Naive thymus-derived CD4-positive, alpha-beta T cell (primary cell): ENCODE results near the gene CTNNA3. TPM values are rescaled to one million over a fixed set of nuclear protein-coding genes. Genes with fewer than 3 reads are reported as not detected.
A peak's percentile ranks its signal among the peaks of the same experiment; 100 is the strongest.

Experiments
- ATAC-seq: fragments of 150-1000 bp; cut with Tn5 transposase; 2 replicates; pipeline ENCODE4 v1.10.0; 2021; ENCODE audit warnings: mild to moderate bottlenecking, moderate library complexity
- CTCF ChIA-PET: fragments of 350-600 bp; sonication (Branson Sonifier 250); formaldehyde crosslinking; loops from one replicate; lab custom pipeline; 2021; ENCODE audit warnings: antibody characterized with exemption; lab: Charles Lee
- POLR2A ChIA-PET: fragments of 350-600 bp; sonication (Branson Sonifier 250); formaldehyde crosslinking; loops from one replicate; lab custom pipeline; 2021; ENCODE audit warnings: antibody characterized with exemption, inconsistent platforms; lab: Charles Lee
- DNase-seq, 9 donors: peaks; one replicate each; pipeline versions ENCODE4 v3.0.0 to v3.0.0-alpha.2; 2020 to 2022; ENCODE audit warnings: mixed read lengths in 1 of 9
- H3K27ac ChIP-seq: one replicate; pipeline ENCODE4 v1.7.0; 2013; ENCODE audit warnings: mild to moderate bottlenecking, low read depth, low read length, moderate library complexity
- H3K27me3 ChIP-seq, 2 donors: one replicate each; pipeline ENCODE4 v1.7.0; 2013; ENCODE audit warnings: low read length in 2 of 2, mild to moderate bottlenecking in 2 of 2, moderate library complexity in 2 of 2; ENCODE audit not compliant: control insufficient read depth in 2 of 2, insufficient read depth in 2 of 2
- H3K36me3 ChIP-seq, 3 experiments: 1 replicate in 2 of 3; 2 replicates in 1 of 3; pipeline ENCODE4 v1.7.0; 2013; ENCODE audit warnings: low read length in 3 of 3, mild to moderate bottlenecking in 3 of 3, moderate library complexity in 1 of 3; ENCODE audit not compliant: insufficient read depth in 3 of 3, control insufficient read depth in 2 of 3
- H3K4me1 ChIP-seq, 2 donors: one replicate each; pipeline ENCODE4 v1.7.0; 2013; ENCODE audit warnings: low read length in 2 of 2, mild to moderate bottlenecking in 2 of 2, moderate library complexity in 1 of 2; ENCODE audit not compliant: control insufficient read depth in 2 of 2, insufficient read depth in 2 of 2
- H3K4me3 ChIP-seq: 2 replicates; pipeline ENCODE4 v1.7.0; 2013; ENCODE audit warnings: mild to moderate bottlenecking, low read length
- H3K9me3 ChIP-seq, 3 experiments: 1 replicate in 2 of 3; 2 replicates in 1 of 3; pipeline ENCODE4 v1.7.0; 2013; ENCODE audit warnings: low read length in 3 of 3; ENCODE audit not compliant: control insufficient read depth in 2 of 3
- H3K27ac Mint-ChIP-seq, 9 donors: one replicate each; pipeline ENCODE4 v1.8.0; 2020 to 2022; ENCODE audit warnings: mixed read lengths in 9 of 9, mild to moderate bottlenecking in 8 of 9, moderate library complexity in 5 of 9, inconsistent platforms in 2 of 9
- H3K27me3 Mint-ChIP-seq, 5 donors: one replicate each; pipeline ENCODE4 v1.8.0; 2021 to 2022; ENCODE audit warnings: mixed read lengths in 5 of 5, mild to moderate bottlenecking in 1 of 5
- H3K36me3 Mint-ChIP-seq, 5 donors: one replicate each; pipeline ENCODE4 v1.8.0; 2020 to 2022; ENCODE audit warnings: mixed read lengths in 5 of 5, mild to moderate bottlenecking in 3 of 5, inconsistent platforms in 1 of 5
- H3K4me1 Mint-ChIP-seq, 7 donors: one replicate each; pipeline ENCODE4 v1.8.0; 2020 to 2022; ENCODE audit warnings: mixed read lengths in 7 of 7, mild to moderate bottlenecking in 3 of 7, inconsistent platforms in 1 of 7
- H3K4me3 Mint-ChIP-seq, 10 donors: one replicate each; pipeline ENCODE4 v1.8.0; 2020 to 2022; ENCODE audit warnings: mild to moderate bottlenecking in 10 of 10, mixed read lengths in 10 of 10, moderate library complexity in 6 of 10, inconsistent platforms in 2 of 10
- H3K9me3 Mint-ChIP-seq, 11 donors: one replicate each; pipeline ENCODE4 v1.8.0; 2020 to 2022; ENCODE audit warnings: mixed read lengths in 11 of 11, mild to moderate bottlenecking in 4 of 11, inconsistent platforms in 1 of 11, moderate library complexity in 1 of 11
- intact Hi-C, 2 donors: fragments of 100-400 bp; cut with micrococcal nuclease; formaldehyde crosslinking; loops; one replicate each; pipeline ENCODE4 v1.15.1; 2023
- polyA plus RNA-seq, 2 donors: library from polyadenylated mRNA; unstranded; fragments of 300-500 nt; fragmentation: Illumina TruSeq; gene quantifications; one replicate each; pipeline ENCODE4 v1.2.3, GENCODE V29; 2021
- total RNA-seq, 6 experiments: library from RNA in 5 of 6; stranded (reverse) in 5 of 6; gene quantifications; 1 replicate in 5 of 6; 2 replicates in 1 of 6; pipeline ENCODE4 v1.2.3 and lab custom pipeline; 2021 to 2026

Gene CTNNA3
- total and polyA plus RNA-seq, 7 experiments from 2014 or later = 0.43 to 0.84 (median 0.71) TPM; not detected in 2

DNA sequence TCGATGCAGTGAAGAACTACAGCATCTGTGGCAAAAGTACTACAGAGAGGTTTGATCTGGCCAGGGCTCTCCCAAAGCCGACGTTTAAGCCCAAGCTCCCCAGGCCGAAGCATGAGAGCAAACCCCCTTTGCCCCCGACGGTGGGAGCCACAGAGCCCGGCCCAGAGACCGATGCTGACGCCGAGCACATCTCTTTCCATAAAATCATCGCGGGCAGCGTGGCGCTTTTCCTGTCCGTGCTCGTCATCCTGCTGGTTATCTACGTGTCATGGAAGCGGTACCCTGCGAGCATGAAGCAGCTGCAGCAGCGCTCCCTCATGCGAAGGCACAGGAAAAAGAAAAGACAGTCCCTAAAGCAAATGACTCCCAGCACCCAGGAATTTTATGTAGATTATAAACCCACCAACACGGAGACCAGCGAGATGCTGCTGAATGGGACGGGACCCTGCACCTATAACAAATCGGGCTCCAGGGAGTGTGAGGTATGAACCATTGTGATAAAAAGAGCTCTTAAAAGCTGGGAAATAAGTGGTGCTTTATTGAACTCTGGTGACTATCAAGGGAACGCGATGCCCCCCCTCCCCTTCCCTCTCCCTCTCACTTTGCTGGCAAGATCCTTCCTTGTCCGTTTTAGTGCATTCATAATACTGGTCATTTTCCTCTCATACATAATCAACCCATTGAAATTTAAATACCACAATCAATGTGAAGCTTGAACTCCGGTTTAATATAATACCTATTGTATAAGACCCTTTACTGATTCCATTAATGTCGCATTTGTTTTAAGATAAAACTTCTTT, 767.8 kb downstream of the CTNNA3 start:
- POLR2A ChIA-PET = no interaction called here

DNA sequence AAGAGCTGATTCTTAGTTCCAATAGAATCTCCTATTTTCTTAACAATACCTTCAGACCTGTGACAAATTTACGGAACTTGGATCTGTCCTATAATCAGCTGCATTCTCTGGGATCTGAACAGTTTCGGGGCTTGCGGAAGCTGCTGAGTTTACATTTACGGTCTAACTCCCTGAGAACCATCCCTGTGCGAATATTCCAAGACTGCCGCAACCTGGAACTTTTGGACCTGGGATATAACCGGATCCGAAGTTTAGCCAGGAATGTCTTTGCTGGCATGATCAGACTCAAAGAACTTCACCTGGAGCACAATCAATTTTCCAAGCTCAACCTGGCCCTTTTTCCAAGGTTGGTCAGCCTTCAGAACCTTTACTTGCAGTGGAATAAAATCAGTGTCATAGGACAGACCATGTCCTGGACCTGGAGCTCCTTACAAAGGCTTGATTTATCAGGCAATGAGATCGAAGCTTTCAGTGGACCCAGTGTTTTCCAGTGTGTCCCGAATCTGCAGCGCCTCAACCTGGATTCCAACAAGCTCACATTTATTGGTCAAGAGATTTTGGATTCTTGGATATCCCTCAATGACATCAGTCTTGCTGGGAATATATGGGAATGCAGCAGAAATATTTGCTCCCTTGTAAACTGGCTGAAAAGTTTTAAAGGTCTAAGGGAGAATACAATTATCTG, 768.6 kb downstream of the CTNNA3 start:
- Mint-ChIP-seq H3K27me3 (peaks cover 26 to 50% (median 45%) of the 10 kb centered on the region in 5 donors), H3K27ac (no peak overlapping the region), H3K36me3 (no peaks in the 10 kb centered on the region), H3K4me3 (no peak overlapping the region), H3K9me3 (peaks cover 0 to 2% (median 0%) of the 10 kb centered on the region in 11 donors), H3K4me1 (peaks cover 0 to 8% (median 0%) of the 10 kb centered on the region in 7 donors)
- DNase-seq (no peak), ATAC-seq (no peak)
- POLR2A ChIA-PET = no interaction called here
- no peaks in the 10 kb centered on the region for H3K36me3 ChIP-seq
- H3K4me1 ChIP-seq = no peaks in the 10 kb centered on the region
- H3K4me3 ChIP-seq = no peak overlapping the region
- CTCF ChIA-PET = no interaction called here
- no peaks in the 10 kb centered on the region for H3K9me3 ChIP-seq
- no peaks in the 10 kb centered on the region for H3K27me3 ChIP-seq
- H3K27ac ChIP-seq = no peak overlapping the region
- intact Hi-C loops = no loop called here

More for the DNA sequence above, 767.8 kb downstream of the CTNNA3 start:
- H3K9me3 Mint-ChIP-seq = peaks cover 0 to 2% (median 0%) of the 10 kb centered on the region in 11 donors
- no peaks in the 10 kb centered on the region for H3K36me3 Mint-ChIP-seq
- no peak for ATAC-seq
- H3K27ac Mint-ChIP-seq = no peak overlapping the region
- CTCF ChIA-PET = no interaction called here
- no peaks in the 10 kb centered on the region for H3K9me3 ChIP-seq
- no peaks in the 10 kb centered on the region for H3K36me3 ChIP-seq
- intact Hi-C loops = no loop called here
- peaks cover 26 to 47% (median 45%) of the 10 kb centered on the region in 5 donors for H3K27me3 Mint-ChIP-seq
- H3K4me3 ChIP-seq = no peak overlapping the region
- no peak overlapping the region for H3K4me3 Mint-ChIP-seq
- peaks cover 0 to 8% (median 0%) of the 10 kb centered on the region in 7 donors for H3K4me1 Mint-ChIP-seq
- H3K27ac ChIP-seq = no peak overlapping the region
- H3K27me3 ChIP-seq = no peaks in the 10 kb centered on the region
- DNase-seq = no peak
- H3K4me1 ChIP-seq = no peaks in the 10 kb centered on the region

DNA sequence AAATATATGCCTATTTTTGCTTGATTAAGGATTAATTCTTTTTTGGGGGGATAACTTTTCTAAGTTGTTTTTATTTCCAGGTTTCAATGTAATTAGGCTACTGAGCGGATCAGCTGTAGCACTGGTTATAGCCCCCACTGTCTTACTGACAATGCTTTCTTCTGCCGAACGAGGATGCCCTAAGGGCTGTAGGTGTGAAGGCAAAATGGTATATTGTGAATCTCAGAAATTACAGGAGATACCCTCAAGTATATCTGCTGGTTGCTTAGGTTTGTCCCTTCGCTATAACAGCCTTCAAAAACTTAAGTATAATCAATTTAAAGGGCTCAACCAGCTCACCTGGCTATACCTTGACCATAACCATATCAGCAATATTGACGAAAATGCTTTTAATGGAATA, 769.2 kb downstream of the CTNNA3 start:
- H3K27me3 ChIP-seq = no peaks in the 10 kb centered on the region
- H3K4me3 ChIP-seq = no peak overlapping the region
- H3K4me1 ChIP-seq = no peaks in the 10 kb centered on the region
- H3K4me1 Mint-ChIP-seq = peaks cover 0 to 8% (median 0%) of the 10 kb centered on the region in 7 donors
- H3K27ac Mint-ChIP-seq = no peak overlapping the region
- no peak overlapping the region for H3K27ac ChIP-seq
- H3K9me3 Mint-ChIP-seq = peaks cover 0 to 2% (median 0%) of the 10 kb centered on the region in 11 donors
- H3K4me3 Mint-ChIP-seq = no peak overlapping the region
- POLR2A ChIA-PET = no interaction called here
- ATAC-seq (no peak), DNase-seq (no peak)
- no peaks in the 10 kb centered on the region for H3K9me3 ChIP-seq
- peaks cover 26 to 50% (median 40%) of the 10 kb centered on the region in 5 donors for H3K27me3 Mint-ChIP-seq
- intact Hi-C loops = no loop called here
- CTCF ChIA-PET = no interaction called here
- no peaks in the 10 kb centered on the region for H3K36me3 Mint-ChIP-seq
- H3K36me3 ChIP-seq = no peaks in the 10 kb centered on the region

DNA sequence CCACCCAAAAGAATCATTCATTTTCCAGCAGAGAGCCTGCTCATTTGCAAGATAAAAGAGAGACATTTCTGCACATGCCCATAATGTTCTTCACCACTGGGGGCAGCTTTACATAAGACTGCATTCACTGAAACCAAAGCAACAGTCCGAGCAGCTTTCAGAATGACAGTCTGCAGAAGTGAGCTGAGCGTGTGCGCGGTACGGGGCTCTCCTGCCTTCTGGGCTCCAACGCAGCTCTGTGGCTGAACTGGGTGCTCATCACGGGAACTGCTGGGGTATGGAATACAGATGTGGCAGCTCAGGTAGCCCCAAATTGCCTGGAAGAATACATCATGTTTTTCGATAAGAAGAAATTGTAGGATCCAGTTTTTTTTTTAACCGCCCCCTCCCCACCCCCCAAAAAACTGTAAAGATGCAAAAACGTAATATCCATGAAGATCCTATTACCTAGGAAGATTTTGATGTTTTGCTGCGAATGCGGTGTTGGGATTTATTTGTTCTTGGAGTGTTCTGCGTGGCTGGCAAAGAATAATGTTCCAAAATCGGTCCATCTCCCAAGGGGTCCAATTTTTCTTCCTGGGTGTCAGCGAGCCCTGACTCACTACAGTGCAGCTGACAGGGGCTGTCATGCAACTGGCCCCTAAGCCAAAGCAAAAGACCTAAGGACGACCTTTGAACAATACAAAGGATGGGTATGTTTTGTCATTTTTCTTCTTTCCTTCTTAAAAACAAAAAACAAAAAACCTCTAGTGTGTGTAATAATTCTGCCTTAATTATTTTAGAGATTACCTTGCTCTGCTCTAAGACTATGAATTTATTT, 769.9 kb downstream of the CTNNA3 start, which contains the start of gene LRRTM3:
LRRTM3 (plus strand) TSS at position 141 of the 820 bp plus-strand sequence.
- CTCF ChIA-PET = interaction anchor here (0.6 kb wide), 1 partner anchor 773 kb away, joined by 5 read pairs; no protein-coding TSS in a partner anchor
- POLR2A ChIA-PET = no interaction called here
- H3K36me3 ChIP-seq = no peaks in the 10 kb centered on the region
- no peak within 1 kb of the TSS for H3K27ac ChIP-seq
- no peaks in the 10 kb centered on the region for H3K4me1 ChIP-seq
- DNase-seq (peak in 2 of 9 donors; percentile 1 to 11), ATAC-seq (peak; percentile 70)
- Mint-ChIP-seq H3K4me1 (peaks cover 0 to 8% (median 0%) of the 10 kb centered on the region in 7 donors), H3K4me3 (peak within 1 kb of the TSS in 1 of 10 donors; percentile 37), H3K27ac (peak within 1 kb of the TSS in 1 of 9 donors; percentile 36), H3K9me3 (peaks cover 0 to 5% (median 0%) of the 10 kb centered on the region in 11 donors), H3K27me3 (peaks cover 26 to 49% (median 40%) of the 10 kb centered on the region in 5 donors), H3K36me3 (no peaks in the 10 kb centered on the region)
- no peaks in the 10 kb centered on the region for H3K27me3 ChIP-seq
- intact Hi-C loops = no loop called here
- H3K4me3 ChIP-seq = no peak within 1 kb of the TSS
- no peaks in the 10 kb centered on the region for H3K9me3 ChIP-seq

DNA sequence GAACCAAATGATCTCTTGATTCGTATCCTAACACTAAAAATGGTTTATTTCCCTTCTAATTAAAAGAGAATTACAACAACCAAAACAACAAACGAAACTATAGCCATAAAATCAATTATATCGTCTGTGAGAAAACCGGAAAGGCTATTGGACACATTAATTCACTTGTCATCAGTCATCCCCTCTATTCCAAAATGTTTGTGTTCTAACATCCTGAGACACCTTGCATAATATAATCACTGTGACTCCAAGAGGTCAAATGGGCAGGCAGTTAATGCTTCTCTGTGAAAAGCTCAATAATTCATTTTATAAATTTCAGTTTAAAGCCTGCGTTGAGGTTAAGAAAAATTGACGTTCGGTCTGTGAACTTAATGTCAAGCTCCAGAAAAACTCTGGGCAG, 770.6 kb downstream of the CTNNA3 start:
- ChIA-PET POLR2A (no interaction called here), CTCF (interaction anchor here (0.6 kb wide), 1 partner anchor 773 kb away, joined by 5 read pairs; no protein-coding TSS in a partner anchor)
- Histone ChIP-seq H3K4me3 (no peak overlapping the region), H3K4me1 (no peaks in the 10 kb centered on the region), H3K36me3 (no peaks in the 10 kb centered on the region), H3K27ac (no peak overlapping the region), H3K27me3 (no peaks in the 10 kb centered on the region), H3K9me3 (no peaks in the 10 kb centered on the region)
- peaks cover 26 to 47% (median 37%) of the 10 kb centered on the region in 5 donors for H3K27me3 Mint-ChIP-seq
- no peak overlapping the region for H3K4me3 Mint-ChIP-seq
- no peak for ATAC-seq
- no peak for DNase-seq
- H3K9me3 Mint-ChIP-seq = peaks cover 0 to 6% (median 2%) of the 10 kb centered on the region in 11 donors
- no peak overlapping the region for H3K27ac Mint-ChIP-seq
- intact Hi-C loops = no loop called here
- no peaks in the 10 kb centered on the region for H3K36me3 Mint-ChIP-seq
- peaks cover 0 to 8% (median 0%) of the 10 kb centered on the region in 7 donors for H3K4me1 Mint-ChIP-seq

DNA sequence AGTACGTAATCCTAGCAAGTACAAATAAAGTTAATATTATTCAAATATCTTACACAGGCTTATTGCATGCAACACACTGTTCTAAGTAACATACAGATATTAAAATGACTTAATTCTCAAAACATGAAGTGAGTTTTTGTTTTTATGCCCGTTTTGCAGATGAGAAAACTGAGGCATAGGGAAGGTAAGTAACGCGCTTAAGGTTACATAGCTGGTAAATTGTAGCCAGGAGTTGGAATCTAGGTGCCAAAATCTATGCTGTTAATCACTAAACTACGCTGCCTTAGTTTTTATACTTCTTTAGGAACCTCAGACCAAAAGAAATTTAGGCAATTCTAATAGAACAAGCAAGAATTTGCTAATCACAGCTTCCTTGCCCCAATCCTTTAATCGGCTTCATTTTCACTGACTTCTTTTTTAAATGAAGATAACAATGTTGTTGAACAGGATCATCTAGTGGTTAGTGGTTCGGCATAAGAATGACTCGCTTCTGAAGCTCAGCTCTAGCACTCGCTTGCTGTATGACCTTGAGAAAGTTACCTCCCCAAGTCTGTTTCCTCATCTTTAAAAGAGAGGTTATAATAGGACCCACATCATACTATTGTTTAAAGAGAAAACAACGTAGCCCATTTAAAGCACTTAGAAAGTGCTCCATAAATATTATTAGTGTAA, 771.2 kb downstream of the CTNNA3 start:
- ATAC-seq (no peak), DNase-seq (no peak)
- Mint-ChIP-seq H3K4me3 (no peak overlapping the region), H3K27ac (no peak overlapping the region), H3K27me3 (peaks cover 26 to 46% (median 37%) of the 10 kb centered on the region in 5 donors), H3K36me3 (no peaks in the 10 kb centered on the region), H3K9me3 (peaks cover 0 to 6% (median 2%) of the 10 kb centered on the region in 11 donors), H3K4me1 (peaks cover 0 to 8% (median 0%) of the 10 kb centered on the region in 7 donors)
- intact Hi-C loops = no loop called here
- ChIA-PET POLR2A (no interaction called here), CTCF (no interaction called here)
- no peaks in the 10 kb centered on the region for H3K27me3 ChIP-seq
- no peak overlapping the region for H3K4me3 ChIP-seq
- H3K36me3 ChIP-seq = no peaks in the 10 kb centered on the region
- no peaks in the 10 kb centered on the region for H3K4me1 ChIP-seq
- no peak overlapping the region for H3K27ac ChIP-seq
- no peaks in the 10 kb centered on the region for H3K9me3 ChIP-seq
